HCT116 (cell line): ENCODE data around the gene C19orf25. TPM values are rescaled to one million over a fixed set of nuclear protein-coding genes. Genes with fewer than 3 reads are reported as not detected.

Source experiments
- ATAC-seq: fragments of 200-7000 bp; cut with Tn5 transposase; 2 replicates; pipeline ENCODE4 v1.9.1; 2020; ENCODE audit warnings: mild to moderate bottlenecking, moderate library complexity
- BruUV-seq: library from RNA; stranded (reverse); fragments of 400-500 nt; replicated peaks from 2 replicates; lab custom pipeline; 2021; lab: Mats Ljungman, UMichigan
- CTCF ChIA-PET: fragments of 300-600 bp; sonication (Branson Sonifier 250); formaldehyde crosslinking; loops from one replicate; lab custom pipeline; 2021; ENCODE audit warnings: antibody characterized with exemption; lab: Charles Lee
- POLR2A ChIA-PET: fragments of 300-600, 350-600 bp; sonication (Branson Sonifier 250); formaldehyde crosslinking; loops from one replicate; lab custom pipeline; 2021; ENCODE audit warnings: antibody characterized with exemption; lab: Charles Lee
- RAD21 ChIA-PET, 2 experiments: fragments of 300-600 bp; sonication (Branson Sonifier 250); formaldehyde crosslinking; loops; one replicate each; lab custom pipeline; 2023; ENCODE audit warnings: low total read pairs in 2 of 2; ENCODE audit not compliant: uncharacterized antibody in 2 of 2, unreplicated experiment in 2 of 2, low non-redundant PET in 1 of 2; lab: Charles Lee
- DNase-seq: peaks from one replicate; pipeline ENCODE4 v3.0.0-alpha.2; 2010; ENCODE audit warnings: low read depth, low spot score
- H2AFZ ChIP-seq: fragments of 200-600 bp; shearing (Covaris generic), sonication (generic); 2 replicates; pipeline ENCODE4 v1.6.1; 2017; ENCODE audit warnings: low read depth, mixed run types, mixed read lengths, antibody characterized with exemption, low read length; ENCODE audit not compliant: poor library complexity, severe bottlenecking
- H3K27ac ChIP-seq: 2 replicates; pipeline ENCODE4 v1.5.1; 2012; ENCODE audit warnings: low read depth, low read length
- H3K27me3 ChIP-seq: fragments of 200-600 bp; sonication (generic); 2 replicates; pipeline ENCODE4 v1.6.1; 2016; ENCODE audit warnings: mixed run types, low read length, mixed read lengths; ENCODE audit not compliant: insufficient read depth
- H3K36me3 ChIP-seq, 2 experiments: fragments of 200-500 bp in 1 of 2; fragments of 200-600 bp in 1 of 2; sonication (Bioruptor generic) in 1 of 2; sonication (generic) in 1 of 2; 2 replicates each; pipeline versions ENCODE4 v1.5.1 to v1.6.1; 2014 to 2016; ENCODE audit warnings: low read length in 2 of 2, inconsistent platforms in 1 of 2, mixed read lengths in 1 of 2, mixed run types in 1 of 2; ENCODE audit not compliant: insufficient read depth in 2 of 2, control insufficient read depth in 1 of 2
- H3K4me1 ChIP-seq, 2 experiments: fragments of 200-600 bp in 1 of 2; sonication (generic) in 1 of 2; 2 replicates each; pipeline versions ENCODE4 v1.5.1 to v1.6.1; 2012 to 2017; ENCODE audit warnings: low read length in 2 of 2, inconsistent platforms in 1 of 2, mild to moderate bottlenecking in 1 of 2, mixed read lengths in 1 of 2, mixed run types in 1 of 2, moderate library complexity in 1 of 2; ENCODE audit not compliant: insufficient read depth in 2 of 2, control insufficient read depth in 1 of 2
- H3K4me2 ChIP-seq: fragments of 200-600 bp; sonication (generic); 2 replicates; pipeline ENCODE4 v1.6.1; 2017; ENCODE audit warnings: mixed run types, low read length, mixed read lengths
- H3K4me3 ChIP-seq, 2 experiments: fragments of 200-600 bp in 1 of 2; sonication (generic) in 1 of 2; replicated peaks in 1 of 2; 2 replicates each; pipeline ENCODE4 v1.5.1; 2011 to 2016; ENCODE audit warnings: low read length in 2 of 2, control low read depth in 1 of 2, low read depth in 1 of 2, mild to moderate bottlenecking in 1 of 2, mixed read lengths in 1 of 2, mixed run types in 1 of 2
- H3K79me2 ChIP-seq: fragments of 200-600 bp; sonication (generic); 2 replicates; pipeline ENCODE4 v1.6.1; 2017; ENCODE audit warnings: mild to moderate bottlenecking, mixed run types, low read length, moderate library complexity, mixed read lengths; ENCODE audit not compliant: insufficient read depth
- H3K9ac ChIP-seq: fragments of 200-600 bp; sonication (generic); 2 replicates; pipeline ENCODE4 v1.6.1; 2016; ENCODE audit warnings: low read length, mixed read lengths
- H3K9me2 ChIP-seq: fragments of 200-600 bp; sonication (generic), shearing (Covaris generic); 2 replicates; pipeline ENCODE4 v1.6.1; 2017; ENCODE audit warnings: mixed run types, mild to moderate bottlenecking, moderate library complexity; ENCODE audit not compliant: insufficient read depth
- H3K9me3 ChIP-seq, 2 experiments: fragments of 200-500 bp in 1 of 2; fragments of 200-600 bp in 1 of 2; sonication (Bioruptor generic) in 1 of 2; sonication (generic) in 1 of 2; 2 replicates each; pipeline ENCODE4 v1.6.1; 2014 to 2017; ENCODE audit warnings: low read length in 2 of 2, mixed read lengths in 2 of 2, inconsistent platforms in 1 of 2, low read depth in 1 of 2, mild to moderate bottlenecking in 1 of 2, mixed run types in 1 of 2, moderate library complexity in 1 of 2; ENCODE audit not compliant: control insufficient read depth in 1 of 2, insufficient read depth in 1 of 2
- H4K20me1 ChIP-seq: fragments of 200-600 bp; sonication (generic), shearing (Covaris generic); 2 replicates; pipeline ENCODE4 v1.6.1; 2017; ENCODE audit warnings: mixed run types, mild to moderate bottlenecking, moderate library complexity; ENCODE audit not compliant: insufficient read depth
- CTCF ChIP-seq, 3 experiments: fragments of 200-600 bp in 1 of 3; sonication (generic) in 1 of 3; IDR thresholded peaks in 2 of 3; conservative IDR thresholded peaks in 1 of 3; 2 replicates each; pipeline ENCODE4 v1.5.1; 2012 to 2017; ENCODE audit warnings: low read depth in 2 of 3, low read length in 2 of 3, antibody characterized with exemption in 1 of 3, borderline replicate concordance in 1 of 3, control low read depth in 1 of 3, mild to moderate bottlenecking in 1 of 3, mixed read lengths in 1 of 3, mixed run types in 1 of 3, moderate library complexity in 1 of 3; ENCODE audit not compliant: insufficient read depth in 1 of 3
- EGR1 ChIP-seq: IDR thresholded peaks from 2 replicates; pipeline ENCODE4 v1.6.1; 2012; ENCODE audit warnings: low read depth
- EZH2 ChIP-seq: fragments of 200-600 bp; sonication (generic); IDR thresholded peaks from 2 replicates; pipeline ENCODE4 v1.6.1; 2017; ENCODE audit warnings: antibody characterized with exemption, mixed run types
- FOSL1 ChIP-seq: IDR thresholded peaks from 2 replicates; pipeline ENCODE4 v1.6.1; 2012; ENCODE audit warnings: low read depth
- POLR2A ChIP-seq: IDR thresholded peaks from 2 replicates; pipeline ENCODE4 v1.7.0; 2011; ENCODE audit warnings: borderline replicate concordance; ENCODE audit not compliant: insufficient read depth, insufficient read length; ENCODE audit errors: extremely low read depth
- POLR2AphosphoS5 ChIP-seq: IDR thresholded peaks from 2 replicates; pipeline ENCODE4 v1.6.1; 2011; ENCODE audit warnings: mild to moderate bottlenecking, low read depth, low read length, moderate library complexity
- SIN3A ChIP-seq: IDR thresholded peaks from 2 replicates; pipeline ENCODE4 v1.6.1; 2012; ENCODE audit warnings: low read depth
- SP1 ChIP-seq: IDR thresholded peaks from 2 replicates; pipeline ENCODE4 v1.6.1; 2012; ENCODE audit warnings: low read depth
- YY1 ChIP-seq: IDR thresholded peaks from 2 replicates; pipeline ENCODE4 v1.6.1; 2011; ENCODE audit warnings: low read length, low read depth, moderate library complexity, mild to moderate bottlenecking; ENCODE audit not compliant: insufficient replicate concordance; ENCODE audit errors: extremely low read depth
- ZBTB33 ChIP-seq: IDR thresholded peaks from 2 replicates; pipeline ENCODE4 v1.6.1; 2011; ENCODE audit warnings: mild to moderate bottlenecking, low read length, moderate library complexity; ENCODE audit not compliant: insufficient replicate concordance; ENCODE audit errors: extremely low read depth
- ZFX ChIP-seq: fragments of 450-650 bp; IDR thresholded peaks from 2 replicates; pipeline ENCODE4 v1.6.1; 2017
- intact Hi-C: fragments of 100-400 bp; cut with micrococcal nuclease; formaldehyde crosslinking; loops from 2 replicates; pipeline ENCODE4 v1.10.0; 2022
- total RNA-seq: library from RNA; stranded (reverse); gene quantifications from one replicate; pipeline ENCODE4 v1.2.1, GENCODE V29; 2021; ENCODE audit not compliant: unreplicated experiment
- TF ChIP-seq, protein P1 (sequence below): IDR thresholded peaks from 2 replicates; pipeline ENCODE4 v1.6.1; 2012

The C19orf25 gene
- total RNA-seq, 1 experiment from 2014 or later = 48.8 TPM

DNA sequence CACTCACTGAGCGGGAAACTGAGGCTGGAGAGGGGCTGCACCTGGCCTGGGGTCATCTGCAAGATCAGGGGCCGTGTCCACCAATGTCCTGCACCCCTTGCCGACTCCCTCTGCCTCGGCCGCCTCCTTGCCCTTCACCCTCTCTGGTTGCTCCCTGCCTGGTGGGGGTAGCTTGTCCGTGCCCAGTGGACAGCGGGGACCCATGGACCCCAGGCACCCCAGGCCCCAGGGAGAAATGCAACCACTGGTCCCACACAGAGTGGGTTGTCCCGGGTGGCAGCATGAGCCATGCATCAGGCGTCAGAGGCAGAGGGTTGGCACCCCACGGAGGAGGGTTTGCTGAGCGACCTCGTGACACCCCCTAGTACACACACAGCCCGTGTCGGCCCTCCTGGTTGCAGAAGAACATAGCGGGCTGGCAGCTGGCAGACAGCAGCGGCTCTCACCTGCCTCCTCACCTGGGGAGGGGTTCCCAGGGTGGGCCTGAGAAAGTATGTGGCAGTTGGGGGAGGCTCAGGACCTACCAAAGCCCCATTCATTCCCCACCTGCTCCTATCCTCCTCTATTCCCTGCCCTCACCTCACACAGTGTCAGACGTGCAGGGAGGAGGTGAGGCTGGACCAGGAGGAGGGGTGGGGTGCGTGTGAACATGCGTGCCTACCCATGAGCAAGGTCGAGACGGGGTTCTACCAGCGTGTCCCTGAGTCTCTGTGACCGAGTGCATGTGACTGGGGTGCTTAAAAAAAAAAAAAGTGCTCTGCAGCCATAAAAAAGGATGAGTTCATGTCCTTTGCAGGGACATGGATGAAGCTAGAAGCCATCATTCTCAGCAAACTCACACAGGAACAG, 25.1 kb upstream of the C19orf25 start:
- BruUV-seq = no TSS peak
- intact Hi-C loops = no loop called here
- Histone ChIP-seq H3K4me1 (peaks cover 15 to 46% of the 10 kb centered on the region in 2 experiments), H3K27ac (no peak overlapping the region), H3K4me2 (peak overlapping the region; percentile 62), H3K36me3 (no peaks in the 10 kb centered on the region), H3K27me3 (no peaks in the 10 kb centered on the region), H3K9ac (no peak overlapping the region), H3K4me3 (no peak overlapping the region), H3K9me2 (no peaks in the 10 kb centered on the region), H2AFZ (no peak overlapping the region), H3K79me2 (no peaks in the 10 kb centered on the region), H4K20me1 (no peaks in the 10 kb centered on the region), H3K9me3 (no peaks in the 10 kb centered on the region)
- DNase-seq (no peak), ATAC-seq (no peak)
- CTCF ChIA-PET = no interaction called here
- TF ChIP-seq POLR2AphosphoS5 (no peak), YY1 (no peak), SP1 (no peak), ZBTB33 (no peak), SIN3A (no peak), POLR2A (no peak), CTCF (IDR thresholded peaks at IDR 0.05 in 2 of 3, conservative IDR thresholded peaks at IDR 0.05 in 1 of 3; ENCODE audit: borderline replicate concordance in 1 of 3, insufficient read depth in 1 of 3, low read depth in 2 of 3, low read length in 2 of 3) (no peak), EZH2 (no peak), ZFX (no peak), FOSL1 (no peak), EGR1 (no peak)
- TF ChIP-seq, protein P1, sequence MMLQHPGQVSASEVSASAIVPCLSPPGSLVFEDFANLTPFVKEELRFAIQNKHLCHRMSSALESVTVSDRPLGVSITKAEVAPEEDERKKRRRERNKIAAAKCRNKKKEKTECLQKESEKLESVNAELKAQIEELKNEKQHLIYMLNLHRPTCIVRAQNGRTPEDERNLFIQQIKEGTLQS = no peak
- POLR2A ChIA-PET = no interaction called here
- RAD21 ChIA-PET = no interaction called here
